Keratinocyte (primary cell): Measurements from ENCODE around the gene TPD52L2. TPM values are rescaled to one million over a fixed set of nuclear protein-coding genes. Genes with fewer than 3 reads are reported as not detected.
"Not testable (repeated sequence)": the region's sequence is repeated elsewhere in the genome, so short reads cannot be mapped to it uniquely, and the experiment has no call there.

Source experiments
- DNase-seq: peaks from one replicate; pipeline ENCODE4 v3.0.0-alpha.2; 2011; ENCODE audit warnings: low read depth, missing footprints, low spot score
- FAIRE-seq: peaks from 2 replicates; lab custom pipeline; 2011; peaks lifted over from hg19 to GRCh38; lab: Jason Lieb, UNC
- H2AFZ ChIP-seq: 2 replicates; pipeline ENCODE4 v1.6.0; 2012; ENCODE audit warnings: low read length, control low read depth, inconsistent platforms; ENCODE audit not compliant: control insufficient read depth
- H3K27ac ChIP-seq: 2 replicates; pipeline ENCODE4 v1.5.1; 2011; ENCODE audit warnings: low read length; ENCODE audit not compliant: control insufficient read depth, insufficient read depth
- H3K27me3 ChIP-seq: 3 replicates; pipeline ENCODE4 v1.6.0; 2011; ENCODE audit warnings: low read length; ENCODE audit not compliant: control insufficient read depth, insufficient read depth; ENCODE audit errors: extremely low read depth
- H3K36me3 ChIP-seq, 2 experiments: 2 replicates in 1 of 2; 3 replicates in 1 of 2; pipeline ENCODE4 v1.5.1; 2011; ENCODE audit warnings: low read length in 2 of 2, mild to moderate bottlenecking in 1 of 2; ENCODE audit not compliant: control insufficient read depth in 2 of 2, insufficient read depth in 2 of 2; ENCODE audit errors: extremely low read depth in 1 of 2
- H3K4me1 ChIP-seq: 3 replicates; pipeline ENCODE4 v1.5.1; 2011; ENCODE audit warnings: low read length; ENCODE audit not compliant: control insufficient read depth, insufficient read depth; ENCODE audit errors: extremely low read depth
- H3K4me2 ChIP-seq: 3 replicates; pipeline ENCODE4 v1.6.0; 2011; ENCODE audit warnings: low read depth, low read length; ENCODE audit not compliant: control insufficient read depth, insufficient read depth; ENCODE audit errors: extremely low read depth
- H3K4me3 ChIP-seq, 3 experiments: fragments of 200-600 bp in 1 of 3; sonication (generic) in 1 of 3; 2 replicates in 2 of 3; 3 replicates in 1 of 3; pipeline ENCODE4 v1.5.1; 2011 to 2016; ENCODE audit warnings: low read length in 3 of 3, mild to moderate bottlenecking in 3 of 3, control low read depth in 2 of 3, inconsistent platforms in 1 of 3, low read depth in 1 of 3, mixed read lengths in 1 of 3, mixed run types in 1 of 3, moderate library complexity in 1 of 3; ENCODE audit not compliant: control insufficient read depth in 2 of 3, insufficient read depth in 2 of 3; ENCODE audit errors: extremely low read depth in 1 of 3
- H3K79me2 ChIP-seq: 2 replicates; pipeline ENCODE4 v1.6.0; 2012; ENCODE audit warnings: low read length; ENCODE audit not compliant: control insufficient read depth, insufficient read depth
- H3K9ac ChIP-seq: 3 replicates; pipeline ENCODE4 v1.6.0; 2011; ENCODE audit warnings: low read length; ENCODE audit not compliant: control insufficient read depth, insufficient read depth; ENCODE audit errors: extremely low read depth
- H3K9me1 ChIP-seq: 3 replicates; pipeline ENCODE4 v1.6.0; 2011; ENCODE audit warnings: low read length; ENCODE audit not compliant: control insufficient read depth, insufficient read depth; ENCODE audit errors: extremely low read depth
- H3K9me3 ChIP-seq: 2 replicates; pipeline ENCODE4 v1.5.1; 2012; ENCODE audit warnings: low read depth, low read length; ENCODE audit not compliant: control insufficient read depth
- H4K20me1 ChIP-seq: 3 replicates; pipeline ENCODE4 v1.6.0; 2011; ENCODE audit warnings: low read length; ENCODE audit not compliant: control insufficient read depth, insufficient read depth; ENCODE audit errors: extremely low read depth
- CTCF ChIP-seq, 3 experiments: IDR thresholded peaks in 1 of 3; conservative IDR thresholded peaks in 1 of 3; optimal IDR thresholded peaks in 1 of 3; 2 replicates in 2 of 3; 3 replicates in 1 of 3; pipeline versions ENCODE3 to v1.5.1; 2011; ENCODE audit warnings: low read length in 3 of 3, mild to moderate bottlenecking in 3 of 3, moderate library complexity in 2 of 3, control low read depth in 1 of 3, inconsistent platforms in 1 of 3; ENCODE audit not compliant: insufficient read depth in 2 of 3; ENCODE audit errors: extremely low read depth in 1 of 3
- EZH2 ChIP-seq: IDR thresholded peaks from one replicate; pipeline ENCODE4 v1.6.1; 2012; ENCODE audit warnings: inconsistent platforms, mild to moderate bottlenecking, low read length, moderate library complexity
- dilution Hi-C: fragments of 300-500 bp; cut with MboI; formaldehyde crosslinking; loops from one replicate; pipeline ENCODE4 v1.7.0; 2020; ENCODE audit warnings: low sequenced_read_pairs; ENCODE audit not compliant: extremely low pct_ligation_motif_present
- polyA plus RNA-seq, 5 experiments: library from polyadenylated mRNA; depleted of rRNA in 3 of 5; stranded (reverse) in 3 of 5; stranded (forward) in 1 of 5; unstranded in 1 of 5; fragments of >200 nt; gene quantifications; 1 replicate in 1 of 5; 2 replicates in 3 of 5; 3 replicates in 1 of 5; pipeline versions ENCODE4 v1.2.1 to v1.2.3, GENCODE V29; 2011 to 2012; ENCODE audit warnings: missing spikeins in 2 of 5, low read depth in 1 of 5, low replicate concordance in 1 of 5

Gene TPD52L2
- polyA plus RNA-seq, 1 donor (not counting 4 experiments of a cell fraction or from before 2014, with no cell fraction given) = 177 TPM

GRCh38 chr20:63926298-63926697 lies 61.2 kb downstream of the TPD52L2 start:
- H2AFZ ChIP-seq = no peak overlapping the region
- no peak for FAIRE-seq
- H3K4me2 ChIP-seq = no peak overlapping the region
- H3K27me3 ChIP-seq = no peaks in the 10 kb centered on the region
- H3K4me1 ChIP-seq = no peaks in the 10 kb centered on the region
- no peak overlapping the region for H3K9ac ChIP-seq
- H3K9me3 ChIP-seq = no peaks in the 10 kb centered on the region
- peaks cover 10% of the 10 kb centered on the region for H4K20me1 ChIP-seq
- peaks cover 35 to 42% of the 10 kb centered on the region in 2 experiments for H3K36me3 ChIP-seq
- peaks cover 71% of the 10 kb centered on the region for H3K79me2 ChIP-seq
- no peaks in the 10 kb centered on the region for H3K9me1 ChIP-seq
- H3K27ac ChIP-seq = no peak overlapping the region
- no peak for DNase-seq
- H3K4me3 ChIP-seq = no peak overlapping the region
- dilution Hi-C loops = no loop called here
- no peak for TF ChIP-seq EZH2

- H3K9me3 ChIP-seq = no peaks in the 10 kb centered on the region
- TF ChIP-seq EZH2 (no peak), CTCF (optimal IDR thresholded peaks at IDR 0.05 in 1 of 3, IDR thresholded peaks at IDR 0.05 in 1 of 3, conservative IDR thresholded peaks at IDR 0.05 in 1 of 3; ENCODE audit: extremely low read depth in 1 of 3, insufficient read depth in 2 of 3, low read length in 3 of 3) (no peak)
- H3K4me1 ChIP-seq = no peaks in the 10 kb centered on the region
- no peak overlapping the region for H3K27ac ChIP-seq
- no peaks in the 10 kb centered on the region for H3K9me1 ChIP-seq
- no peak overlapping the region for H3K9ac ChIP-seq
- no peak overlapping the region for H3K4me2 ChIP-seq
- H3K36me3 ChIP-seq = peaks cover 45 to 54% of the 10 kb centered on the region in 2 experiments
- H3K27me3 ChIP-seq = no peaks in the 10 kb centered on the region
- peaks cover 12% of the 10 kb centered on the region for H4K20me1 ChIP-seq
- H3K4me3 ChIP-seq = no peak overlapping the region
- H3K79me2 ChIP-seq = peaks cover 71% of the 10 kb centered on the region
- DNase-seq (no peak), FAIRE-seq (no peak)
- no peak overlapping the region for H2AFZ ChIP-seq
- dilution Hi-C loops = no loop called here
Observed at GRCh38 chr20:63929071-63929470, 64.0 kb downstream of the TPD52L2 start.

GRCh38 chr20:63929473-63929883 lies 64.4 kb downstream of the TPD52L2 start:
- peaks cover 70% of the 10 kb centered on the region for H3K79me2 ChIP-seq
- H3K4me1 ChIP-seq, H3K27me3 ChIP-seq, H3K4me3 ChIP-seq, FAIRE-seq, H3K4me2 ChIP-seq, DNase-seq, H3K27ac ChIP-seq, H3K9me1 ChIP-seq, H2AFZ ChIP-seq, H3K9me3 ChIP-seq, dilution Hi-C loops, H3K9ac ChIP-seq: not testable (repeated sequence)
- H4K20me1 ChIP-seq = peaks cover 16% of the 10 kb centered on the region
- H3K36me3 ChIP-seq = peaks cover 46 to 55% of the 10 kb centered on the region in 2 experiments
